Keratinocyte (primary cell): ENCODE data around the gene NCKAP5.

Experiments
- EZH2 ChIP-seq: IDR thresholded peaks from one replicate; pipeline ENCODE4 v1.6.1; 2012; ENCODE audit warnings: inconsistent platforms, mild to moderate bottlenecking, low read length, moderate library complexity
- TF ChIP-seq, protein P1 (sequence below), 3 experiments: IDR thresholded peaks in 1 of 3; conservative IDR thresholded peaks in 1 of 3; optimal IDR thresholded peaks in 1 of 3; 2 replicates in 2 of 3; 3 replicates in 1 of 3; pipeline versions ENCODE3 to v1.5.1; 2011; ENCODE audit warnings: low read length in 3 of 3, mild to moderate bottlenecking in 3 of 3, moderate library complexity in 2 of 3, control low read depth in 1 of 3, inconsistent platforms in 1 of 3; ENCODE audit not compliant: insufficient read depth in 2 of 3; ENCODE audit errors: extremely low read depth in 1 of 3

GRCh38 chr2:132730611-132731010 lies 837.7 kb downstream of the NCKAP5 start:
- TF ChIP-seq, protein P1, sequence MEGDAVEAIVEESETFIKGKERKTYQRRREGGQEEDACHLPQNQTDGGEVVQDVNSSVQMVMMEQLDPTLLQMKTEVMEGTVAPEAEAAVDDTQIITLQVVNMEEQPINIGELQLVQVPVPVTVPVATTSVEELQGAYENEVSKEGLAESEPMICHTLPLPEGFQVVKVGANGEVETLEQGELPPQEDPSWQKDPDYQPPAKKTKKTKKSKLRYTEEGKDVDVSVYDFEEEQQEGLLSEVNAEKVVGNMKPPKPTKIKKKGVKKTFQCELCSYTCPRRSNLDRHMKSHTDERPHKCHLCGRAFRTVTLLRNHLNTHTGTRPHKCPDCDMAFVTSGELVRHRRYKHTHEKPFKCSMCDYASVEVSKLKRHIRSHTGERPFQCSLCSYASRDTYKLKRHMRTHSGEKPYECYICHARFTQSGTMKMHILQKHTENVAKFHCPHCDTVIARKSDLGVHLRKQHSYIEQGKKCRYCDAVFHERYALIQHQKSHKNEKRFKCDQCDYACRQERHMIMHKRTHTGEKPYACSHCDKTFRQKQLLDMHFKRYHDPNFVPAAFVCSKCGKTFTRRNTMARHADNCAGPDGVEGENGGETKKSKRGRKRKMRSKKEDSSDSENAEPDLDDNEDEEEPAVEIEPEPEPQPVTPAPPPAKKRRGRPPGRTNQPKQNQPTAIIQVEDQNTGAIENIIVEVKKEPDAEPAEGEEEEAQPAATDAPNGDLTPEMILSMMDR (optimal IDR thresholded peaks at IDR 0.05 in 1 of 3, IDR thresholded peaks at IDR 0.05 in 1 of 3, conservative IDR thresholded peaks at IDR 0.05 in 1 of 3; ENCODE audit: extremely low read depth in 1 of 3, insufficient read depth in 2 of 3, low read length in 3 of 3) = no peak
- no peak for TF ChIP-seq EZH2
